Activated naive CD8-positive, alpha-beta T cell treated with anti-CD3 and anti-CD28 coated beads, Interleukin-2, amount 50 U/mL, for 16 hours (primary cell): Measurements from ENCODE around the gene PPP2R2D.

Experiments used
- DNase-seq: peaks from one replicate; pipeline ENCODE4 v3.0.0-alpha.2; 2020; ENCODE audit warnings: low read depth, low spot score

PPP2R2D gene

GRCh38 chr10:131900350-131901152 lies at the start of gene PPP2R2D:
Gene PPP2R2D, plus strand, starts transcription at chr10:131901008. Its CDS starts 141 bp downstream, at chr10:131901149.
- peak; percentile 86 for DNase-seq

- DNase-seq: no peak
Measured at GRCh38 chr10:131851346-131851745, 49.5 kb upstream of the PPP2R2D start.

GRCh38 chr10:131852176-131852822 lies 48.5 kb upstream of the PPP2R2D start:
- DNase-seq: no peak

- DNase-seq: no peak
Measured at GRCh38 chr10:131852823-131853609, 47.8 kb upstream of the PPP2R2D start.

- DNase-seq: no peak
Measured at GRCh38 chr10:131853610-131853964, 47.2 kb upstream of the PPP2R2D start.

- no peak for DNase-seq
Measured at GRCh38 chr10:131854579-131855335, 46.1 kb upstream of the PPP2R2D start.

GRCh38 chr10:131855461-131856401 lies 45.1 kb upstream of the PPP2R2D start:
- DNase-seq: no peak

GRCh38 chr10:131856441-131857094 lies 44.2 kb upstream of the PPP2R2D start:
- no peak for DNase-seq

- DNase-seq: no peak
Measured at GRCh38 chr10:131857156-131858117, 43.4 kb upstream of the PPP2R2D start.

- no peak for DNase-seq
Measured at GRCh38 chr10:131858118-131858515, 42.7 kb upstream of the PPP2R2D start.

- no peak for DNase-seq
Measured at GRCh38 chr10:131858583-131859340, 42.0 kb upstream of the PPP2R2D start.

GRCh38 chr10:131859341-131860020 lies 41.3 kb upstream of the PPP2R2D start:
- DNase-seq: no peak

- DNase-seq: no peak
Measured at GRCh38 chr10:131860311-131860710, 40.5 kb upstream of the PPP2R2D start.

- no peak for DNase-seq
Measured at GRCh38 chr10:131860806-131861440, 39.9 kb upstream of the PPP2R2D start.

- DNase-seq: no peak
Measured at GRCh38 chr10:131862548-131862947, 38.3 kb upstream of the PPP2R2D start.

- DNase-seq: no peak
Measured at GRCh38 chr10:131865223-131865917, 35.4 kb upstream of the PPP2R2D start.
